Bone marrow (tissue), 2 donors: ENCODE data around the gene CBR1.

Experiments used
- DNase-seq, 2 donors: peaks; one replicate each; lab custom pipeline; 2025; lab: John Stamatoyannopoulos, UW

The CBR1 gene

DNA sequence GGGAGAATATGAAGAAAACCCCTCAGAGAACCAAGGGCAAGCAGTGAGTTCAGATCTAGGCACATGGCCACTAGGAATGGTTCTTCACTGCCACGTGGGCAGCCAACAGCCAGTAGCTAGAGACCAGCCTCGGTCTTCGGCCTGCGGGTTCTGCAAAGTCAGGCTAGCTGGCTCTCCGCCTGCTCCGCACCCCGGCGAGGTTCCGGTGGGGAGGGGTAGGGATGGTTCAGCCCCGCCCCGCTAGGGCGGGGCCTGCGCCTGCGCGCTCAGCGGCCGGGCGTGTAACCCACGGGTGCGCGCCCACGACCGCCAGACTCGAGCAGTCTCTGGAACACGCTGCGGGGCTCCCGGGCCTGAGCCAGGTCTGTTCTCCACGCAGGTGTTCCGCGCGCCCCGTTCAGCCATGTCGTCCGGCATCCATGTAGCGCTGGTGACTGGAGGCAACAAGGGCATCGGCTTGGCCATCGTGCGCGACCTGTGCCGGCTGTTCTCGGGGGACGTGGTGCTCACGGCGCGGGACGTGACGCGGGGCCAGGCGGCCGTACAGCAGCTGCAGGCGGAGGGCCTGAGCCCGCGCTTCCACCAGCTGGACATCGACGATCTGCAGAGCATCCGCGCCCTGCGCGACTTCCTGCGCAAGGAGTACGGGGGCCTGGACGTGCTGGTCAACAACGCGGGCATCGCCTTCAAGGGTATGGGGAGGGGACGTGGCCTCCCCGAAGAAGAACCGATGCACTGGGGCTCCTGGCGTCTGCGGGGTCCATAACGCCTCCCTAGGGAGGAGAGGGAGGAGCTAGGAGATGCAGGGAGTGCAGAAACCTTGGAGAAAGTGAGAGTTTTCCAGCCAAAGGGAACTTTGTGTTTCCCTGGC lies at the start of gene CBR1:
Gene CBR1 (plus strand): TSS at position 312 of the 871 bp plus-strand sequence. CDS start 92 bp downstream, at position 404.
- peak; percentile 69 to 83 for DNase-seq

DNA sequence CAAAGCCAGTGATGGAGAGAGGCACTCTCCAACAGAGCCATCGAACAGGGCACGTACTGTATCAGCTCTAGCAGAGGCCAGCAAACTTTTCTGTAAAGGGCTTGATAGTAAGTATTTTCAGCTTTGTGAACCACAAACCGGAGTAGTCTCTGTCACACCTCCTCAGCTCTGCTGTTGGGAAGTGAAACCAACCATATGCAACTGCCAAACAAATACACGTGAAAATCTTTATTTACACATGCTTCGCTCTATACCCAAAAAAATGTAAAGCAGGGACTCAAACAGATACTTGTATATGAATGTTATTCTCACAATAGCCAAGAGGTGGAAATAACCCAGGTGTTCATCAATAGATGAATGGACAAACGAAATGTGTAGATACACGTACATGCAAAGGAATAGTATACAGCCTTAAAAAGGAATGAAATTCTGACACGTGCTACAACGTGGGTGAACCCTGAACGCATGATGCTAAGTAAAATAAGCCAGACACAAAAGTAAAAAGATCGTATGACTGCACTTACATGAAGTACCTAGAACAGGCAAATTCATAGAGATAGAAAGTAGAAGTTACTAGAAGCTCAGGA lies 48.5 kb upstream of the CBR1 start:
- DNase-seq = no peak

DNA sequence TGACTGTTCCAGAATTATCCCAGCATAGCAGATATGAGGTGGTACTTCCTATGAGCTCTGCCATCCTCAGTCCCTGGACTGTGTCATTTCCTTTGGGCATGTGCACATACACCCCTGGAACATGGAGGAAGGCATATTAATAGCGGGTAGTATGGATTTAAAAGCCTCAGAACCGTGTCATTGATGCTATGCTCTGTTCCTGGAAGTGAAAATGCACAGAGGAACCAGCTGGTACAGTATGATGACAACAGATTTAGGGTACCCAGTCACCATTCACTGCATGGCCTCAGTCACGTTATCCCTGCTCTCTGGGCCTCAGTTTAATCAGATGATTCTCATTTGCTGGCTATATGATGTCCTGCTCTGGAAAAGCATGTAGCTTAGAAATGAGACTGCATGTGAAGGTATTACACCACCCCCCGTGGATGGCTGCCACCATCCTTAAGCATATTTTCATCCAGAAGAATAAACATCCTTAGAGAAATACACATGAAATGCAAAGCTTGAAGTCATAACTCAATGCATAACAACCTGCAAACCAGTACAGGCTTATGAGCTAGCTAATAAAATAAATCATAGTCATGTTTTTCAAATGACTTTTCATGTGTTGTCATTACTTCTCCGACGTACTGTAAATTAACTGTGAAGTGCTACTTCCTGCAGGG lies 47.3 kb upstream of the CBR1 start:
- no peak for DNase-seq

DNA sequence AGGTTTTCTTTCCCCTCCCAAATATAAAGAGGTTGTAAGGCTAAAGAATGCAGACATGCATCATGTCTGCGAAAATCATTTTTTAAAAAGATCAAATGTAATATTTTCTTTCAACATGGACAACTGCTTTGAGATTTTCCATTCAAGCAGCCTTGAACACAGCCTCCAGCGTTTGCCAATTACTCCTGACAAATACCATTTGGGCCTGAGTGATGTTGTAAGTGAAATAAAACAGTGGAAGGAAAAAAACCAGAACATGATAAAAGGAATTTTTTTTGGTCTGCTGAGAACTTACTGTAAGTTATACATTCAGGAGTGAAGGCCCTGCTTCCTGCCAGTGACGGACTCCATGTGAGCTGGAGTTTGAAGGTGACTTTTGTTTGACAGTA lies 46.7 kb upstream of the CBR1 start:
- DNase-seq = no peak

GRCh38 chr21:36024782-36025181 lies 45.0 kb upstream of the CBR1 start:
- no peak for DNase-seq

DNA sequence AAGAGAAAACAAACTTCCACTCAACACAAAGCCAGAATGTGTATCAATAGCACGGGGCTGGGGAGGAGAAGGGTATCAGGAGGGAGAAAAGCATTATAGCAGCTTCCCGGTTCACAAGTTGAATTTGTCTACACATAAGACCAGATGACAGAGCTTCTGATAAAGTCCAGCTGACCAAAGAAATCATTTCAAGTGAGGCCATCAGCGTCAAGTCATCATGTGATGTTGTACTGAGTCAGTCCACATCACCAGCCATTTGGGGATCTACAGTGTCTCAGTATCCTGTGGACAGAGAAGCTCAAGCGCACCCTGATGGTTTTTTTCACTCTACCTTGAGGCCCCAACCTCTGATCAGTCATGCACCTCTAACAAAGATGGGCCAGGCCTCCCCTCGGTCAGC lies 42.5 kb upstream of the CBR1 start:
- no peak for DNase-seq

GRCh38 chr21:36028127-36029069 lies 41.4 kb upstream of the CBR1 start:
- peak; percentile 52 to 53 for DNase-seq

- DNase-seq = no peak
These were observed 40.5 kb upstream of the CBR1 start for GRCh38 chr21:36029309-36029708.

- no peak for DNase-seq
These were observed 39.1 kb upstream of the CBR1 start for GRCh38 chr21:36030581-36031189.

- no peak for DNase-seq
These were observed 37.0 kb upstream of the CBR1 start for GRCh38 chr21:36032647-36033406.

DNA sequence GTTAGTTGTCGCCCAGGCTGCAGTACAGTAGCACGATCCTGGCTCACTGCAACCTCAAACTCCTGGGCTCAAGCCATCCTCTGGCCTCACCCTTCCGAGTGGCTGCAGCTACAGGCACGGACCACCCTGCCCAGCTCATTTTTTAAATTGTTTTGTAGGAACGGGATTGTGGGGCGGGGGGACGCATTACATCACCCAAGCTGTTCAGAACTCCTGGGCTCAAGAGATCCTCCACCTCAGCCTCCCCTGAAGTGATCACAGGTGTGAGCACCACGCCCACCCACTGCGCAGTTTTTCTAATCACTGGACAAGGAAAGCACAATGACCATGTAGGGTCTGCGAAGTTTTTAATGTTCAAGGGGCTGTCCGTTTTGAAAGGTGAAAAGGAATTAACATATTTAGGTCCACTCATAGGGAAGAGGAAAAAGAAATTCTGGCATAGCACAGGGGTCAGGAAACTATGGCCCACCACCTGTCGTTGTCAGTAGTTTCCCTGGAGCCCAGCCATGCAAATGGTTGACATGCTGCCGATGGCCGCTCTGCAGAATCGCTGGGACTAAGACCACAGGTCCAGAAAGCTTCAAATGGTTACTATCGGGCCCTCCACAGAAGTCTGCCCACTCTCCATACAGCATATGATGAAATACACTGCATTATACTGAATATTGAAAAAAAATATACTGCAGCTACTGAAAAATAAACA lies 35.5 kb upstream of the CBR1 start:
- no peak for DNase-seq

GRCh38 chr21:36035381-36035791 lies 34.4 kb upstream of the CBR1 start:
- DNase-seq = no peak

- DNase-seq = no peak
These were observed 30.9 kb upstream of the CBR1 start for GRCh38 chr21:36038701-36039497.

GRCh38 chr21:36039861-36040260 lies 30.0 kb upstream of the CBR1 start:
- DNase-seq = no peak

DNA sequence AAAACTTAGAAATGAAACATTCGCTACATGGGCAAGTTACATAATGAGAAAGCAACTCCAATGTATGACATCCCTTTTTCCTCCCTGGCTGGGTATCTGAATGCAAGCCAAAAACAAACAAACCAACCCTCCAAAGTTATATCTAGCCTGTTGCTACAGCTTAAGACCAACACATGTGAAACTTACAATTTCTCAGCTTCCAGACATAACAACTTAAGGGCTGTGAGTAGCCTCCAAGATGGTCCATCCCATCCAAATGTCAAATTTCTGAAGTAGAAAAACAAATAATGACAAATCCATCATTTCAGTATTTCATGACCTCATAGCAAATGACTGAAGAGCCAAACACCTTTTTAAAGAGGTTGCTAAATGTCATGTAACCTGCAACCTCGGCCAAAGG lies 29.4 kb upstream of the CBR1 start:
- DNase-seq = no peak

DNA sequence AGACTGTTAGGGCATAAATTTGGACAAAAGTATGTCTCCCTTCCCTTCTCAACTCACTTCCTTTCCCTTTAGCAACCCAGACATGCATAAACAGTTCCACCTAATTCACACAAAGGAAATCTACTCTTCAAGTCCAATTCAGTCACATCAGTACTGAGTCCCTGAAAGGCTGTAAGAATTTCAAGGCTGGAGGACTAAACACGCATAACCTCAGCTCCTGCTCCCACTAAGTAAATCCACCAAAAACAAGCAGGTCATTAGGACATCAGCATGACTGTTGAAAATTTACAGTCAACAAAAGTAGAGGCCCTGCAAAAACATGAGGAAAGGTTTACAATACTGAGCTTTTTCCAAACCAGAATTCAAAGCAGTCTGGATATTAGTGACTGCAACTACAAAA lies 27.9 kb upstream of the CBR1 start:
- DNase-seq = no peak

DNA sequence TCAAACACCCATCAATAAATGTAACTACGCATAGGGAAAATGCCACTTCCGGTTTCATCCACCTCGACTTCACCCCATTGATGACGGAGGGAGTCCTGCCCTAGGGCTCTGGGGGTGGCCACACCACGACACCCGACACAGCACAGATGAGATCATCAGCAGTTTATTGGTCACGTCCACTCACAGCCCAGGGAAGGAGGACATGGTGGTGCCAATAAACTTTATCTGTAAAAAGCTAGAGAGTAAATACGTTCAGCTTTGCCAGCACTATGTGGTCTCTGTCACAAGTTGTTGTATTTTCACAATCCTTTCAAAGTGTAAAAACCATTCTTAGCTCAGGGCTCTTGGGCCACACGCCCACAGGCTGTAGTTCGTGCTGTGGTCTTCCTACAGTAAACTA lies 25.8 kb upstream of the CBR1 start:
- DNase-seq = no peak

- DNase-seq = no peak
These were observed 23.8 kb upstream of the CBR1 start for GRCh38 chr21:36045993-36046392.

GRCh38 chr21:36047139-36047538 lies 22.7 kb upstream of the CBR1 start:
- no peak for DNase-seq
